ENCODE measurements around the gene SUGP1. TPM values are rescaled to one million over a fixed set of nuclear protein-coding genes. Genes with fewer than 3 reads are reported as not detected.

Gene SUGP1
- polyA plus RNA-seq, 1 of the 3 experiments (the other 2 are of a cell fraction) = 43.2 TPM

GRCh38 chr19:19347401-19348110 is 27.2 kb upstream of the SUGP1 start:
- no peak for TF ChIP-seq MXI1 (IDR thresholded peaks at IDR 0.05; ENCODE audit: low read depth, low read length)
- no peak for TF ChIP-seq RAD21 (IDR thresholded peaks at IDR 0.05; ENCODE audit: low read length)
- H3K36me3 ChIP-seq (replicated peaks in 1 of 2; ENCODE audit: control insufficient read depth in 1 of 2, insufficient read depth in 2 of 2, low read length in 1 of 2) = peaks cover 30 to 67% of the 10 kb centered on the region in 2 experiments
- no peaks in the 10 kb centered on the region for H3K27me3 ChIP-seq (ENCODE audit: insufficient read depth)
- H4K20me1 ChIP-seq (ENCODE audit: insufficient read depth) = no peaks in the 10 kb centered on the region
- H3F3A ChIP-seq (replicated peaks; ENCODE audit: insufficient read depth) = no peaks in the 10 kb centered on the region
- no peaks in the 10 kb centered on the region for H3K4me1 ChIP-seq (ENCODE audit: control insufficient read depth in 1 of 2, insufficient read depth in 2 of 2, low read depth in 1 of 2, low read length in 1 of 2)
- H3K9me3 ChIP-seq = no peaks in the 10 kb centered on the region
- ChIA-PET CTCF (interaction anchor here (1.0 kb wide), 2 partner anchors 173 to 202 kb away, joined by 3 to 4 read pairs; no protein-coding TSS in a partner anchor), POLR2A (no interaction called here)
- H3K4me3 ChIP-seq (ENCODE audit: low read depth in 2 of 2, low read length in 1 of 2) = no peak overlapping the region
- no peak overlapping the region for H3K9ac ChIP-seq
- no peak overlapping the region for H3K4me2 ChIP-seq
- no peaks in the 10 kb centered on the region for H3K79me2 ChIP-seq (ENCODE audit: insufficient read depth)
- H3K27ac ChIP-seq (ENCODE audit: low read depth in 2 of 2, low read length in 1 of 2) = no peak overlapping the region
- DNase-seq = no peak
- no peaks in the 10 kb centered on the region for H3K9me2 ChIP-seq
- WGBS (ENCODE audit: low lambda C conversion rate) = 90% methylated on average over 8 of the region's 10 CpGs
- H2AFZ ChIP-seq (ENCODE audit: low read depth) = no peak overlapping the region

GRCh38 chr19:19345970-19346369 is 25.7 kb upstream of the SUGP1 start:
- H3F3A ChIP-seq (replicated peaks; ENCODE audit: insufficient read depth) = no peaks in the 10 kb centered on the region
- no peak overlapping the region for H3K9ac ChIP-seq
- ChIA-PET POLR2A (no interaction called here), CTCF (no interaction called here)
- no peaks in the 10 kb centered on the region for H3K9me2 ChIP-seq
- WGBS (ENCODE audit: low lambda C conversion rate) = 97% methylated on average over 5 of the region's 11 CpGs
- H3K27ac ChIP-seq (ENCODE audit: low read depth in 2 of 2, low read length in 1 of 2) = no peak overlapping the region
- no peaks in the 10 kb centered on the region for H3K9me3 ChIP-seq
- DNase-seq = no peak
- no peak overlapping the region for H3K4me2 ChIP-seq
- H3K27me3 ChIP-seq (ENCODE audit: insufficient read depth) = no peaks in the 10 kb centered on the region
- H3K4me3 ChIP-seq (ENCODE audit: low read depth in 2 of 2, low read length in 1 of 2) = no peak overlapping the region
- peaks cover 21 to 73% of the 10 kb centered on the region in 2 experiments for H3K36me3 ChIP-seq (replicated peaks in 1 of 2; ENCODE audit: control insufficient read depth in 1 of 2, insufficient read depth in 2 of 2, low read length in 1 of 2)
- no peaks in the 10 kb centered on the region for H4K20me1 ChIP-seq (ENCODE audit: insufficient read depth)
- no peaks in the 10 kb centered on the region for H3K4me1 ChIP-seq (ENCODE audit: control insufficient read depth in 1 of 2, insufficient read depth in 2 of 2, low read depth in 1 of 2, low read length in 1 of 2)
- no peaks in the 10 kb centered on the region for H3K79me2 ChIP-seq (ENCODE audit: insufficient read depth)
- H2AFZ ChIP-seq (ENCODE audit: low read depth) = no peak overlapping the region
- TF ChIP-seq GATA2 (CRISPR knock-in tag; IDR thresholded peaks at IDR 0.05) = no peak
- TF ChIP-seq NFIC (IDR thresholded peaks at IDR 0.05; ENCODE audit: borderline replicate concordance) = no peak
- TF ChIP-seq TCF12 (IDR thresholded peaks at IDR 0.05) = no peak

GRCh38 chr19:19345232-19345631 is 24.9 kb upstream of the SUGP1 start:
- Histone ChIP-seq H3K4me3 (ENCODE audit: low read depth in 2 of 2, low read length in 1 of 2) (no peak overlapping the region), H3K4me2 (no peak overlapping the region), H3K27me3 (ENCODE audit: insufficient read depth) (no peaks in the 10 kb centered on the region), H3K79me2 (ENCODE audit: insufficient read depth) (no peaks in the 10 kb centered on the region), H3F3A (replicated peaks; ENCODE audit: insufficient read depth) (no peaks in the 10 kb centered on the region), H4K20me1 (ENCODE audit: insufficient read depth) (no peaks in the 10 kb centered on the region), H3K4me1 (ENCODE audit: control insufficient read depth in 1 of 2, insufficient read depth in 2 of 2, low read depth in 1 of 2, low read length in 1 of 2) (no peaks in the 10 kb centered on the region), H3K9me3 (no peaks in the 10 kb centered on the region), H2AFZ (ENCODE audit: low read depth) (no peak overlapping the region), H3K9me2 (no peaks in the 10 kb centered on the region), H3K9ac (no peak overlapping the region), H3K27ac (ENCODE audit: low read depth in 2 of 2, low read length in 1 of 2) (no peak overlapping the region; a peak in 1 of 4 replicates), H3K36me3 (replicated peaks in 1 of 2; ENCODE audit: control insufficient read depth in 1 of 2, insufficient read depth in 2 of 2, low read length in 1 of 2) (peaks cover 20 to 77% of the 10 kb centered on the region in 2 experiments)
- WGBS (ENCODE audit: low lambda C conversion rate) = 95% methylated on average over 12 of the region's 21 CpGs
- TF ChIP-seq FOXJ3 (CRISPR knock-in tag; IDR thresholded peaks at IDR 0.05) = no peak
- no peak for TF ChIP-seq TEAD4 (IDR thresholded peaks at IDR 0.05; ENCODE audit: borderline replicate concordance, insufficient read depth)
- no peak for TF ChIP-seq NFIC (IDR thresholded peaks at IDR 0.05; ENCODE audit: borderline replicate concordance)
- TF ChIP-seq MAX (IDR thresholded peaks at IDR 0.05; ENCODE audit: low read depth) = no peak
- no peak for TF ChIP-seq RAD21 (IDR thresholded peaks at IDR 0.05; ENCODE audit: low read length)
- no peak for TF ChIP-seq PBX3 (IDR thresholded peaks at IDR 0.05)
- TF ChIP-seq NRF1 (IDR thresholded peaks at IDR 0.05; ENCODE audit: low read depth, low read length) = no peak
- no peak for TF ChIP-seq JUND (IDR thresholded peaks at IDR 0.05)
- no peak for TF ChIP-seq TAF1 (IDR thresholded peaks at IDR 0.05; ENCODE audit: borderline replicate concordance, low read depth, low read length)
- TF ChIP-seq FOXM1 (IDR thresholded peaks at IDR 0.05; ENCODE audit: low read depth) = no peak
- TF ChIP-seq ELF1 (IDR thresholded peaks at IDR 0.05) = no peak
- TF ChIP-seq GABPA (IDR thresholded peaks at IDR 0.05; ENCODE audit: low read depth) = no peak
- TF ChIP-seq RXRA (IDR thresholded peaks at IDR 0.05; ENCODE audit: borderline replicate concordance, low read depth) = no peak
- TF ChIP-seq YY1 (IDR thresholded peaks at IDR 0.05; ENCODE audit: low read depth) = no peak
- no peak for TF ChIP-seq EP300 (IDR thresholded peaks at IDR 0.05; ENCODE audit: borderline replicate concordance in 1 of 2, low read depth in 1 of 2, low read length in 1 of 2)
- CTCF ChIA-PET = interaction anchor here (0.9 kb wide), 1 partner anchor 146 kb away, joined by 3 read pairs; no protein-coding TSS in a partner anchor
- DNase-seq = no peak
- POLR2A ChIA-PET = interaction anchor here (0.9 kb wide), 1 partner anchor 10 kb away, joined by 3 read pairs; no protein-coding TSS in a partner anchor
